Omental fat pad (tissue), 4 donors: ENCODE results near the gene CMTM1. TPM values are rescaled to one million over a fixed set of nuclear protein-coding genes. Genes with fewer than 3 reads are reported as not detected.

Experiments
- ATAC-seq: fragments of 150-250 bp; one replicate; pipeline ENCODE4 v1.9.1; 2016; ENCODE audit warnings: mild to moderate bottlenecking, moderate library complexity; ENCODE audit not compliant: low FRiP score
- DNase-seq: peaks from one replicate; pipeline ENCODE4 v3.0.0-alpha.2; 2019; ENCODE audit warnings: low spot score
- CTCF ChIP-seq, 3 donors: fragments of 450-650 bp; IDR thresholded peaks; one replicate each; pipeline ENCODE4 v1.5.1; 2016 to 2017; ENCODE audit warnings: antibody characterized with exemption in 3 of 3, mild to moderate bottlenecking in 3 of 3, moderate library complexity in 2 of 3
- total RNA-seq, 4 donors: library from RNA; depleted of rRNA; stranded (reverse); fragments of >200 nt; gene quantifications; one replicate each; pipeline ENCODE4 v1.1.0, GENCODE V29; 2016

CMTM1 gene
- total RNA-seq, 4 donors from 2014 or later = 0.93 to 1.1 (median 0.98) TPM

GRCh38 chr16:66525396-66526180 lies 40.7 kb upstream of the CMTM1 start:
- DNase-seq = no peak
- no peak for ATAC-seq
- TF ChIP-seq CTCF (IDR thresholded peaks at IDR 0.05) = no peak

GRCh38 chr16:66528294-66528693 lies 37.9 kb upstream of the CMTM1 start:
- ATAC-seq (no peak), DNase-seq (no peak)
- TF ChIP-seq CTCF (IDR thresholded peaks at IDR 0.05) = no peak

GRCh38 chr16:66529475-66529874 lies 36.8 kb upstream of the CMTM1 start:
- DNase-seq (no peak), ATAC-seq (no peak)
- no peak for TF ChIP-seq CTCF (IDR thresholded peaks at IDR 0.05)

GRCh38 chr16:66534376-66534799 lies 31.9 kb upstream of the CMTM1 start:
- ATAC-seq (no peak), DNase-seq (no peak)

GRCh38 chr16:66536525-66536924 lies 29.7 kb upstream of the CMTM1 start:
- TF ChIP-seq CTCF (IDR thresholded peaks at IDR 0.05) = no peak
- no peak for ATAC-seq
- DNase-seq = no peak

More at GRCh38 chr16:66534376-66534799, 31.9 kb upstream of the CMTM1 start:
- TF ChIP-seq CTCF (IDR thresholded peaks at IDR 0.05) = no peak

- TF ChIP-seq CTCF (IDR thresholded peaks at IDR 0.05) = no peak
- no peak for ATAC-seq
- no peak for DNase-seq
These were observed 29.0 kb upstream of the CMTM1 start for GRCh38 chr16:66537236-66537635.

DNA sequence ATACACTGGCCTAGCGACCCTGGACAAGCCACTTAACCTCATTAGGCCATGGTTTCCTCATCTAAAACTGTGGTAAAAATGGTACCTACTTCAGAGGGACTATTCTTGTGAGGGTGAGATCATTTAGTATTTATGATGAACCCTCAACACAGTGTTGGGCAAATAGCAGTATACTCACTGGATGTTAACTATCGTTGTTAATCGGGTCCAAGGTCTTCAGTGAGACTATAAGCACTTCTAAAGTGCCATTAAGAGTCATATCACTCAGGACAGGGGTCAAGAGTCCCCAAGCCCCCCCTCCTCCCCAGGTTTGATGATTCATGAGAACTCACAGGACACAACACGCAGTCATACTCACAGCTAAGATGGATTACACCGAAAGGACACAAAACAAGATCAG lies 27.3 kb upstream of the CMTM1 start:
- no peak for ATAC-seq
- TF ChIP-seq CTCF (IDR thresholded peaks at IDR 0.05) = no peak
- no peak for DNase-seq
